ENCODE data around the gene ETFBKMT.

DNA sequence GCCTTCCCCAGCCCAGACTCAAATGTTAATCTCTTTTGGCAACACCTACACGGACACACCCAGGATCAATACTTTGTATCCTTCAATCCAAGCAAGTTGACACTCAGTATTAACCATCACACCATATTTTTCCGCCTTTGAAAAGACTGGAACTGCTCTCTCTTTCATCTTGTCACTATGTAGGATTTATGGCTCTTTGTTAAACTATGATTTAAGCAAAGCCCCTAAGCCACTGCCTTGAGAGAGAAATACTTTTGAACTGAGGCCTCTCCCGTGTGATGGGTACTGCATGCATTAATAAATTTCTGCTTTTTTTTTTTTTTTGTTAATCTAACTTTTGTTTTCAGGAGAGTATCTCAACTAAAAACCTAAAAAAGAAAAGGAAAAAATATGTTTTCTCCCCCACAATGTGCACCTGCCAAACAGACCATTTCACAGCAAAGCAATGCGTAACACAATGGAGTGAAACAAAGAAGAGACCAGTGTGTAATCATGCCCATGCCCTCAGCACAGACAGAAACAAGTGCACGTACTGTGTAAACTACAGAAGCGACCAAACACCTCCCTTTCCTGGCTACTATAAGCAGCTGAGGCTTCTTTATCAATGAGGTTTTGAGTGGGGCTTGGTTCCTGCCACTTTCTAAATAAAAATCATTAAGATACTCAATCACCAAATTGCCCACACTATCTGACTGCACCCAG is 28.3 kb upstream of the ETFBKMT start:
- TF ChIP-seq, protein P1, sequence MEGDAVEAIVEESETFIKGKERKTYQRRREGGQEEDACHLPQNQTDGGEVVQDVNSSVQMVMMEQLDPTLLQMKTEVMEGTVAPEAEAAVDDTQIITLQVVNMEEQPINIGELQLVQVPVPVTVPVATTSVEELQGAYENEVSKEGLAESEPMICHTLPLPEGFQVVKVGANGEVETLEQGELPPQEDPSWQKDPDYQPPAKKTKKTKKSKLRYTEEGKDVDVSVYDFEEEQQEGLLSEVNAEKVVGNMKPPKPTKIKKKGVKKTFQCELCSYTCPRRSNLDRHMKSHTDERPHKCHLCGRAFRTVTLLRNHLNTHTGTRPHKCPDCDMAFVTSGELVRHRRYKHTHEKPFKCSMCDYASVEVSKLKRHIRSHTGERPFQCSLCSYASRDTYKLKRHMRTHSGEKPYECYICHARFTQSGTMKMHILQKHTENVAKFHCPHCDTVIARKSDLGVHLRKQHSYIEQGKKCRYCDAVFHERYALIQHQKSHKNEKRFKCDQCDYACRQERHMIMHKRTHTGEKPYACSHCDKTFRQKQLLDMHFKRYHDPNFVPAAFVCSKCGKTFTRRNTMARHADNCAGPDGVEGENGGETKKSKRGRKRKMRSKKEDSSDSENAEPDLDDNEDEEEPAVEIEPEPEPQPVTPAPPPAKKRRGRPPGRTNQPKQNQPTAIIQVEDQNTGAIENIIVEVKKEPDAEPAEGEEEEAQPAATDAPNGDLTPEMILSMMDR (IDR thresholded peaks at IDR 0.05; ENCODE audit: poor library complexity, severe bottlenecking), result no peak
- TF ChIP-seq EP300 (conservative IDR thresholded peaks at IDR 0.05; ENCODE audit: poor library complexity, severe bottlenecking) (no peak), EZH2 (IDR thresholded peaks at IDR 0.05; ENCODE audit: borderline replicate concordance, insufficient read depth, low read length, poor library complexity, severe bottlenecking) (no peak), POLR2AphosphoS5 (IDR thresholded peaks at IDR 0.05) (no peak), SMC3 (conservative IDR thresholded peaks at IDR 0.05; ENCODE audit: poor library complexity) (no peak), RAD21 (conservative IDR thresholded peaks at IDR 0.05) (no peak), MXI1 (conservative IDR thresholded peaks at IDR 0.05; ENCODE audit: poor library complexity, severe bottlenecking) (no peak)
- TF ChIP-seq, protein P2, sequence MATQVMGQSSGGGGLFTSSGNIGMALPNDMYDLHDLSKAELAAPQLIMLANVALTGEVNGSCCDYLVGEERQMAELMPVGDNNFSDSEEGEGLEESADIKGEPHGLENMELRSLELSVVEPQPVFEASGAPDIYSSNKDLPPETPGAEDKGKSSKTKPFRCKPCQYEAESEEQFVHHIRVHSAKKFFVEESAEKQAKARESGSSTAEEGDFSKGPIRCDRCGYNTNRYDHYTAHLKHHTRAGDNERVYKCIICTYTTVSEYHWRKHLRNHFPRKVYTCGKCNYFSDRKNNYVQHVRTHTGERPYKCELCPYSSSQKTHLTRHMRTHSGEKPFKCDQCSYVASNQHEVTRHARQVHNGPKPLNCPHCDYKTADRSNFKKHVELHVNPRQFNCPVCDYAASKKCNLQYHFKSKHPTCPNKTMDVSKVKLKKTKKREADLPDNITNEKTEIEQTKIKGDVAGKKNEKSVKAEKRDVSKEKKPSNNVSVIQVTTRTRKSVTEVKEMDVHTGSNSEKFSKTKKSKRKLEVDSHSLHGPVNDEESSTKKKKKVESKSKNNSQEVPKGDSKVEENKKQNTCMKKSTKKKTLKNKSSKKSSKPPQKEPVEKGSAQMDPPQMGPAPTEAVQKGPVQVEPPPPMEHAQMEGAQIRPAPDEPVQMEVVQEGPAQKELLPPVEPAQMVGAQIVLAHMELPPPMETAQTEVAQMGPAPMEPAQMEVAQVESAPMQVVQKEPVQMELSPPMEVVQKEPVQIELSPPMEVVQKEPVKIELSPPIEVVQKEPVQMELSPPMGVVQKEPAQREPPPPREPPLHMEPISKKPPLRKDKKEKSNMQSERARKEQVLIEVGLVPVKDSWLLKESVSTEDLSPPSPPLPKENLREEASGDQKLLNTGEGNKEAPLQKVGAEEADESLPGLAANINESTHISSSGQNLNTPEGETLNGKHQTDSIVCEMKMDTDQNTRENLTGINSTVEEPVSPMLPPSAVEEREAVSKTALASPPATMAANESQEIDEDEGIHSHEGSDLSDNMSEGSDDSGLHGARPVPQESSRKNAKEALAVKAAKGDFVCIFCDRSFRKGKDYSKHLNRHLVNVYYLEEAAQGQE (IDR thresholded peaks at IDR 0.05; ENCODE audit: borderline replicate concordance), result no peak

Data from neural cell (in vitro differentiated cells).